Right kidney (tissue), 1 donor: ENCODE results near the gene HSF2.
"Not testable (repeated sequence)": the region's sequence is repeated elsewhere in the genome, so short reads cannot be mapped to it uniquely, and the experiment has no call there.

Experiments
- DNase-seq: peaks from one replicate; pipeline ENCODE4 v3.0.0-alpha.2; 2016

HSF2 gene

GRCh38 chr6:122452509-122452908 is 53.1 kb downstream of the HSF2 start:
- no peak for DNase-seq

- DNase-seq: no peak
These were observed 55.2 kb downstream of the HSF2 start for GRCh38 chr6:122454673-122455072.

GRCh38 chr6:122455116-122455515 is 55.7 kb downstream of the HSF2 start:
- DNase-seq: not testable (repeated sequence)

GRCh38 chr6:122458087-122458486 is 58.6 kb downstream of the HSF2 start:
- no peak for DNase-seq

GRCh38 chr6:122459240-122459639 is 59.8 kb downstream of the HSF2 start:
- no peak for DNase-seq

- not testable (repeated sequence) for DNase-seq
These were observed 60.5 kb downstream of the HSF2 start for GRCh38 chr6:122459865-122460416.

- no peak for DNase-seq
These were observed 62.4 kb downstream of the HSF2 start for GRCh38 chr6:122461885-122462284.

GRCh38 chr6:122471107-122472021 is 71.9 kb downstream of the HSF2 start, which contains the start of gene SERINC1:
Gene SERINC1, minus strand, starts transcription at chr6:122471807. Its CDS starts 70 bp downstream, at chr6:122471737.
- peak; percentile 90 for DNase-seq

- no peak for DNase-seq
These were observed 72.5 kb downstream of the HSF2 start for GRCh38 chr6:122472022-122472340.

GRCh38 chr6:122476131-122476530 is 76.7 kb downstream of the HSF2 start:
- DNase-seq: no peak

- no peak for DNase-seq
These were observed 83.3 kb downstream of the HSF2 start for GRCh38 chr6:122482750-122483080.
